K562 (cell line): Measurements from ENCODE around the gene DNAJC25. TPM values are rescaled to one million over a fixed set of nuclear protein-coding genes. Genes with fewer than 3 reads are reported as not detected.
A peak's percentile ranks its signal among the peaks of the same experiment; 100 is the strongest.

Experiments
- DEAF1 ChIP-seq: fragments of 450-650 bp; formaldehyde crosslinking; IDR thresholded peaks from 2 replicates; pipeline ENCODE4 v1.4.0; 2020; ENCODE audit warnings: mild to moderate bottlenecking, moderate library complexity
- ETS1 ChIP-seq: conservative IDR thresholded peaks from 2 replicates; pipeline ENCODE4 v1.6.1; 2011; ENCODE audit warnings: low read depth, mild to moderate bottlenecking, low read length; ENCODE audit not compliant: control insufficient read depth
- EZH2 ChIP-seq: IDR thresholded peaks from 2 replicates; pipeline ENCODE4 v1.6.1; 2012; ENCODE audit warnings: low read depth, mild to moderate bottlenecking, inconsistent platforms, low read length, borderline replicate concordance
- IFI16 ChIP-seq: fragments of 250-450 bp; sonication (Bioruptor Pico); IDR thresholded peaks from 2 replicates; pipeline ENCODE4 v2.1.2; 2022; ENCODE audit warnings: mild to moderate bottlenecking, inconsistent platforms
- NCOA4 ChIP-seq: fragments of 450-650 bp; IDR thresholded peaks from 2 replicates; pipeline ENCODE4 v1.6.1; 2018; ENCODE audit warnings: mild to moderate bottlenecking; ENCODE audit not compliant: partially characterized antibody
- SIX5 ChIP-seq, 2 experiments: IDR thresholded peaks; 2 replicates each; pipeline ENCODE4 v1.6.1; 2011; ENCODE audit warnings: low read length in 2 of 2, borderline replicate concordance in 1 of 2, low read depth in 1 of 2, mild to moderate bottlenecking in 1 of 2, moderate library complexity in 1 of 2; ENCODE audit not compliant: insufficient read depth in 1 of 2
- ZNF143 ChIP-seq: sonication (generic); formaldehyde crosslinking; IDR thresholded peaks from 2 replicates; pipeline ENCODE4 v1.9.0; 2022; ENCODE audit warnings: mild to moderate bottlenecking, missing genetic modification reagents
- polyA plus RNA-seq, 8 experiments: library from polyadenylated mRNA; depleted of rRNA in 4 of 8; stranded (reverse) in 5 of 8; unstranded in 3 of 8; fragments of >200 nt; fragmentation: Nextera tagmentation in 2 of 8; fragmentation: Illumina TruSeq in 1 of 8; extraction: Ambion mirVana in 2 of 8; extraction: Trizol in 1 of 8; gene quantifications; 2 replicates each; pipeline versions ENCODE4 v1.2.1 to v1.2.3, GENCODE V29; 2011 to 2014; ENCODE audit warnings: inconsistent platforms in 1 of 8, missing spikeins in 1 of 8
- total RNA-seq, 7 experiments: library from RNA; depleted of rRNA in 6 of 7; stranded (reverse); fragments of >200 nt in 6 of 7; fragmentation: Illumina TruSeq in 2 of 7; extraction: Trizol in 2 of 7; gene quantifications; 2 replicates each; pipeline versions ENCODE4 v1.2.1 to v1.2.3, GENCODE V29; 2011 to 2021; ENCODE audit warnings: low replicate concordance in 1 of 7
- TF ChIP-seq, protein P1 (sequence below): sonication (generic); formaldehyde crosslinking; IDR thresholded peaks from 2 replicates; pipeline ENCODE4 v1.8.0; 2023; ENCODE audit warnings: missing genetic modification reagents, mild to moderate bottlenecking, borderline replicate concordance

Gene DNAJC25
- total and polyA plus RNA-seq, 9 of the 15 experiments (the other 6 are each of a cell fraction or from before 2014, with no cell fraction given) = 3.7 to 11.2 (median 7.1) TPM

GRCh38 chr9:111630964-111631213 lies 245 bp upstream of the DNAJC25 start (continued):
- TF ChIP-seq ETS1 (peak; percentile 87; the same call in 1 of the 2 replicates), IFI16 (CRISPR knock-in tag) (no peak), DEAF1 (CRISPR knock-in tag) (no peak), ZNF143 (CRISPR knock-in tag) (no peak), SIX5 (IDR thresholded peaks at IDR 0.05; ENCODE audit: borderline replicate concordance in 1 of 2, insufficient read depth in 1 of 2, low read depth in 1 of 2, low read length in 2 of 2) (peak; percentile 15 to 31; a peak in 1 of 4 replicates), EZH2 (no peak), NCOA4 (no peak)
- TF ChIP-seq, protein P1, sequence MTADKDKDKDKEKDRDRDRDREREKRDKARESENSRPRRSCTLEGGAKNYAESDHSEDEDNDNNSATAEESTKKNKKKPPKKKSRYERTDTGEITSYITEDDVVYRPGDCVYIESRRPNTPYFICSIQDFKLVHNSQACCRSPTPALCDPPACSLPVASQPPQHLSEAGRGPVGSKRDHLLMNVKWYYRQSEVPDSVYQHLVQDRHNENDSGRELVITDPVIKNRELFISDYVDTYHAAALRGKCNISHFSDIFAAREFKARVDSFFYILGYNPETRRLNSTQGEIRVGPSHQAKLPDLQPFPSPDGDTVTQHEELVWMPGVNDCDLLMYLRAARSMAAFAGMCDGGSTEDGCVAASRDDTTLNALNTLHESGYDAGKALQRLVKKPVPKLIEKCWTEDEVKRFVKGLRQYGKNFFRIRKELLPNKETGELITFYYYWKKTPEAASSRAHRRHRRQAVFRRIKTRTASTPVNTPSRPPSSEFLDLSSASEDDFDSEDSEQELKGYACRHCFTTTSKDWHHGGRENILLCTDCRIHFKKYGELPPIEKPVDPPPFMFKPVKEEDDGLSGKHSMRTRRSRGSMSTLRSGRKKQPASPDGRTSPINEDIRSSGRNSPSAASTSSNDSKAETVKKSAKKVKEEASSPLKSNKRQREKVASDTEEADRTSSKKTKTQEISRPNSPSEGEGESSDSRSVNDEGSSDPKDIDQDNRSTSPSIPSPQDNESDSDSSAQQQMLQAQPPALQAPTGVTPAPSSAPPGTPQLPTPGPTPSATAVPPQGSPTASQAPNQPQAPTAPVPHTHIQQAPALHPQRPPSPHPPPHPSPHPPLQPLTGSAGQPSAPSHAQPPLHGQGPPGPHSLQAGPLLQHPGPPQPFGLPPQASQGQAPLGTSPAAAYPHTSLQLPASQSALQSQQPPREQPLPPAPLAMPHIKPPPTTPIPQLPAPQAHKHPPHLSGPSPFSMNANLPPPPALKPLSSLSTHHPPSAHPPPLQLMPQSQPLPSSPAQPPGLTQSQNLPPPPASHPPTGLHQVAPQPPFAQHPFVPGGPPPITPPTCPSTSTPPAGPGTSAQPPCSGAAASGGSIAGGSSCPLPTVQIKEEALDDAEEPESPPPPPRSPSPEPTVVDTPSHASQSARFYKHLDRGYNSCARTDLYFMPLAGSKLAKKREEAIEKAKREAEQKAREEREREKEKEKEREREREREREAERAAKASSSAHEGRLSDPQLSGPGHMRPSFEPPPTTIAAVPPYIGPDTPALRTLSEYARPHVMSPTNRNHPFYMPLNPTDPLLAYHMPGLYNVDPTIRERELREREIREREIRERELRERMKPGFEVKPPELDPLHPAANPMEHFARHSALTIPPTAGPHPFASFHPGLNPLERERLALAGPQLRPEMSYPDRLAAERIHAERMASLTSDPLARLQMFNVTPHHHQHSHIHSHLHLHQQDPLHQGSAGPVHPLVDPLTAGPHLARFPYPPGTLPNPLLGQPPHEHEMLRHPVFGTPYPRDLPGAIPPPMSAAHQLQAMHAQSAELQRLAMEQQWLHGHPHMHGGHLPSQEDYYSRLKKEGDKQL (CRISPR knock-in tag) = no peak
